Airway epithelial cell (primary cell): Measurements from ENCODE around the gene OR4C13. TPM values are rescaled to one million over a fixed set of nuclear protein-coding genes. Genes with fewer than 3 reads are reported as not detected.

Experiments
- total RNA-seq: library from RNA; depleted of rRNA; stranded (reverse); fragments of >200 nt; gene quantifications from 2 replicates; pipeline ENCODE4 v1.2.3, GENCODE V29; 2015

OR4C13 gene
- total RNA-seq, result not detected in 2 replicates

DNA sequence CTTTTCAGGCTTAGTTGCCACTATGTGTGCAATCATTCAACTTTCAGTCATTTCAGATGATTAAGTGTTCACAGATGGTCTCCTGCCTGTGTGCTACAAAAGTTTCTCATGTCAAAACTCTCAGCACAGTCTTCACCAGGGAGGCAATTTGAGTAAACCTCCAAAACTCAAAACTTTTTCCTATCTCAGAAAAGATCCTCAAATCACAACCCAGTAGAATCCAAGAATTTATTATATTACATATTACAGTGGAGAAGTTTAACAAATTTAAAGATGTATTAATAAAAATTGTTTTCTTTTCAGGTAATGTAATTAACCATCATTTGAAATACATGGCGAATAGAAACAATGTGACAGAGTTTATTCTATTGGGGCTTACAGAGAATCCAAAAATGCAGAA is at the start of gene OR4C13:
OR4C13 (plus strand) TSS at position 301 of the 400 bp plus-strand sequence; CDS start at position 333, 32 bp downstream.

DNA sequence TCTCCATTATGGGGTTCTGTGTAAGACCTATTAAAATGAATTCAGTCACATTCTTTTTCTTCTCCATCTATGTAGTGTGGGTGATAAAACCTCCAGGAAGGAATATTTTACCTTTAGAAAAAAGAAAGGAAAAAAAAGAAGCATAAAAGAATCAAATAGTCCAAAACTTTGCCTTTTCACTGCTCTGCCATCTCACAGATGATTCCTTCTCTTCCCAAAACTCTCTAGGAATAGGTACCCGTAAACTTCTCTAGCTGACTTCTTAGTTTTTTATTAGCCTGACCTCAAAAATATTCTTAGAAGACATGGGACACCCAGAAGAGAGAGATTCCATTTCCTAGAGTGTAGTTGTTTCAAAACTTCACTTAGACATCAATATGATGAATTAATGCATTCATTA is 30.2 kb downstream of the OR4C13 start, which contains the start of gene OR4C12:
OR4C12 (minus strand) TSS at position 101 of the 400 bp plus-strand sequence; CDS start at position 67, 34 bp downstream.

Other genes starting within 250 kb of the OR4C13 start
- not detected in 2 replicates for gene OR4C12, start 30.1 kb downstream of the OR4C13 start, total RNA-seq
- not detected in 2 replicates for gene OR4C45, start 80.5 kb downstream of the OR4C13 start, total RNA-seq